HL-60 (cell line): ENCODE results near the gene STK24.

Experiments used
- CTCF ChIP-seq: IDR thresholded peaks from one replicate; pipeline ENCODE4 v1.5.1; 2011; ENCODE audit warnings: low read length, control low read depth, inconsistent platforms; ENCODE audit not compliant: insufficient read depth
- SPI1 ChIP-seq: IDR thresholded peaks from 2 replicates; pipeline ENCODE4 v1.6.1; 2012; ENCODE audit warnings: low read depth, mild to moderate bottlenecking, borderline replicate concordance

DNA sequence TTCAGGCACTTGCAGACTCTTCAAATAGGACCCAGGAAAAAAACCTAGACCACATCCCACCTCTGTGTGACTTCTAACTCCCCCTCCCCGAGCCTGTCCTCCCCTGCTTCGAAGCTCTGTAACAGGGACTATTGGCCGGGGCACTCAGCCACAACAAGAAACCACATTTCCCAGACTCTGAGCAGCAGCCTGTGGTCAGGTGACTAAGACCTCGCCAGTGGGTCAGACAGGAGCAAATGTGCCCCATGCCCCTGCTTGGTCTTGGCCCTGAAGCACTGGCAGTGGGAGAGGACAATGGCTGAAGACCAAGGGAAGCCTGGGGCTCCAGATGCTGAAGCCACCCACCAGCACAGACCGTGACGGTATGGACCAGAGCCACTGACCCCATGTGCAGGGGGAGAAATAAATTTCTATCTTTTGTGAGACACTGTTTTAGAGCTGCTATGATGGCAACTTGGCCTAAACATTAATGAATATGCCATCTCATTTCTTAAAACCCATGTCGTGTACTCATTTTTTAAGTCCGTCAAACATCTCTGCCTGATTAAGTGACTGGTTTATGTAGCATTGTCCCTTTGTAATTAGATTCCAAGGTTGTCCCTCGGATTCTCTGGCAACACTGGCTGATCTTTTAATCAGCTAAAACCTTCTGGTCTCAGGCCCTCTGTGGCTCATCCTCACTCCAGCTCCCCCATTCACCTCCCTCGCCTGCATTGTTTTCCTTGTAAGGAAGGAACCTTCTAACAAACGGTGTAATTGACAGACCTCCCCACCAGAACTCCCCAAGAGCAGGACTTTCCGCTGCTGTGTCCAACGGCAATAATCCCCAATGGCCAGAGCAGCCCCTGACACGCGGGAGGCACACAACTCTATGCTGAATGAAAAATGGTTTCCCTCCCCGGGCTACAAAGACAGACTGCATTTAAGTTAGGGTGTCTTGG is 98.4 kb downstream of the STK24 start:
- TF ChIP-seq CTCF = no peak
- no peak for TF ChIP-seq SPI1
